Ascending aorta (tissue), 2 donors: Measurements from ENCODE around the gene LCP1. TPM values are rescaled to one million over a fixed set of nuclear protein-coding genes. Genes with fewer than 3 reads are reported as not detected.

Source experiments
- DNase-seq, 2 donors: peaks; one replicate each; pipeline ENCODE4 v3.0.0-alpha.2; 2019; ENCODE audit warnings: low spot score in 2 of 2
- H3K27ac ChIP-seq, 2 donors: fragments of 200-600 bp; sonication (generic); one replicate each; pipeline ENCODE4 v1.5.1; 2016 to 2017; ENCODE audit warnings: mild to moderate bottlenecking in 1 of 2
- H3K27me3 ChIP-seq: fragments of 200-600 bp; sonication (generic); one replicate; pipeline ENCODE4 v1.5.1; 2017
- H3K36me3 ChIP-seq, 2 donors: fragments of 200-600 bp; sonication (generic); one replicate each; pipeline ENCODE4 v1.5.1; 2016
- H3K4me1 ChIP-seq, 2 donors: fragments of 200-600 bp; sonication (generic); one replicate each; pipeline ENCODE4 v1.5.1; 2016 to 2017; ENCODE audit warnings: mild to moderate bottlenecking in 1 of 2
- H3K4me3 ChIP-seq, 2 donors: fragments of 200-600 bp; sonication (generic); one replicate each; pipeline ENCODE4 v1.5.1; 2016 to 2017; ENCODE audit warnings: mild to moderate bottlenecking in 1 of 2
- H3K9me3 ChIP-seq, 2 donors: fragments of 200-600 bp; sonication (generic); one replicate each; pipeline ENCODE4 v1.5.1; 2016
- intact Hi-C: fragments of 100-400 bp; cut with DNase I; formaldehyde crosslinking; loops from one replicate; pipeline ENCODE4 v1.15.1; 2023
- total RNA-seq: library from RNA; depleted of rRNA; stranded (reverse); fragments of >200 nt; gene quantifications from one replicate; pipeline ENCODE4 v1.1.0, GENCODE V29; 2016
- TF ChIP-seq, protein P1 (sequence below), 3 experiments: fragments of 200-600 bp in 2 of 3; fragments of 450-650 bp in 1 of 3; sonication (generic) in 2 of 3; IDR thresholded peaks; one replicate each; pipeline ENCODE4 v1.5.1; 2016 to 2019; ENCODE audit warnings: antibody characterized with exemption in 3 of 3, mild to moderate bottlenecking in 1 of 3, moderate library complexity in 1 of 3

LCP1 gene
- total RNA-seq, 1 donor from 2014 or later = 78.0 TPM

DNA sequence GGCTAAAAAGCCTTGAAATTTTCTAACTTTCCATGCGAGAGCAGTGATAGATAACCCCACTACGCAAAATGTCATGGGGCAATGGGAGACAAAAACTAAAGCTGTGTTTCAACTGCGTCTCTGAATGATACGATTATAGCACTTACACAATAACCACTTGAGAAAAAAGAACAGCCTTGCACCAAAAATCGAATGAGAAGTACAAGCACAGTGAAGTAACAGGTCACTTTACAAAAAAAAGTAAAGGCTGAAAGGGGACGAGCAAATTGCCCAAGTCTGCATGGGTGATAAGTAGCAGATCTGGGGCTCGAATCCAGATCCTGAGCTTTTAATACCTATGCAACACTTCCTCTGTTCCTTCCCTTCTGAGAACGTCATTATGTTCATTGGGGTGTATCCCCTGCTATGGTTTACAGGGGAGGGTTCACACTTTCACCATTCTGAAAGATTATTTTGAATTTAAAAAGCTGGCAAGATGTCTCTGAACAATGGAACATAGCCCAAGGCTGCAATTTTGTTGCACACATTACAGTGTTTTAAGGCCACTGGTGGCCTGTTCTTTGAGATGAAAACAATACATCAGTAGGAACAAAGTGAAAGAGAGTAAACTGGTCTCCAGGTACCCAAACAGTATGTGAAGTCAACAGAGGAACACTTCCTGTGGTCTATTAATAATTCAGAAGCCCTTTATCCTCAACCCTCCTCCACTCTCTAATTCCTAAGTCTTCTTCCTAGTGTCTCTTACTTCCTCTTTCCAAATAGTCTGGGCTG is 80.3 kb downstream of the LCP1 start:
- no peak overlapping the region for H3K27ac ChIP-seq
- intact Hi-C loops = no loop called here

DNA sequence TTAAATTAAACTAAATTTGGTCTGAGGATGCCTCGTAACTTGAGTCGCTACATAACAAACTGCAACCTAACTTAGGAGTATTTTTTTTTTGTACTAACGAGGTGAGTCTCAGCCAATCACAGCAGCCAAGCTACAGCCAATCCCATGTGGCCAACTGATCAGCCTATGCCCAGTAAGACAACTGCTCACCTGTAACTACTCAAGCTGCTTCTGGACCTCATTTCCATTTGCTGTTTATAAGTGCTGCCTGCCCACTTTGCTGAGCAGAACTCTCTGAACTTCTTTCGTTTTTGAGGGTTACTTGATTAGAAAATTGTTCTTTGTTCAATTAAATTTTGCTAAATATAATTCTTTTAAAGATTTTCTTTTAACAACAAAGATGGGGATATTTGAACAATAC is 81.0 kb downstream of the LCP1 start:
- H3K4me1 ChIP-seq = no peaks in the 10 kb centered on the region
- no peaks in the 10 kb centered on the region for H3K27me3 ChIP-seq
- intact Hi-C loops = no loop called here
- no peak overlapping the region for H3K27ac ChIP-seq
- H3K4me3 ChIP-seq = no peak overlapping the region
- DNase-seq = no peak
- no peaks in the 10 kb centered on the region for H3K36me3 ChIP-seq
- H3K9me3 ChIP-seq = no peaks in the 10 kb centered on the region
- TF ChIP-seq, protein P1, sequence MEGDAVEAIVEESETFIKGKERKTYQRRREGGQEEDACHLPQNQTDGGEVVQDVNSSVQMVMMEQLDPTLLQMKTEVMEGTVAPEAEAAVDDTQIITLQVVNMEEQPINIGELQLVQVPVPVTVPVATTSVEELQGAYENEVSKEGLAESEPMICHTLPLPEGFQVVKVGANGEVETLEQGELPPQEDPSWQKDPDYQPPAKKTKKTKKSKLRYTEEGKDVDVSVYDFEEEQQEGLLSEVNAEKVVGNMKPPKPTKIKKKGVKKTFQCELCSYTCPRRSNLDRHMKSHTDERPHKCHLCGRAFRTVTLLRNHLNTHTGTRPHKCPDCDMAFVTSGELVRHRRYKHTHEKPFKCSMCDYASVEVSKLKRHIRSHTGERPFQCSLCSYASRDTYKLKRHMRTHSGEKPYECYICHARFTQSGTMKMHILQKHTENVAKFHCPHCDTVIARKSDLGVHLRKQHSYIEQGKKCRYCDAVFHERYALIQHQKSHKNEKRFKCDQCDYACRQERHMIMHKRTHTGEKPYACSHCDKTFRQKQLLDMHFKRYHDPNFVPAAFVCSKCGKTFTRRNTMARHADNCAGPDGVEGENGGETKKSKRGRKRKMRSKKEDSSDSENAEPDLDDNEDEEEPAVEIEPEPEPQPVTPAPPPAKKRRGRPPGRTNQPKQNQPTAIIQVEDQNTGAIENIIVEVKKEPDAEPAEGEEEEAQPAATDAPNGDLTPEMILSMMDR (IDR thresholded peaks at IDR 0.05) = no peak

More for the DNA sequence above, 80.3 kb downstream of the LCP1 start:
- TF ChIP-seq, protein P1 (IDR thresholded peaks at IDR 0.05) = no peak
- H3K36me3 ChIP-seq = no peaks in the 10 kb centered on the region
- DNase-seq = no peak
- no peaks in the 10 kb centered on the region for H3K4me1 ChIP-seq
- H3K4me3 ChIP-seq = no peak overlapping the region
- no peaks in the 10 kb centered on the region for H3K27me3 ChIP-seq
- no peaks in the 10 kb centered on the region for H3K9me3 ChIP-seq

DNA sequence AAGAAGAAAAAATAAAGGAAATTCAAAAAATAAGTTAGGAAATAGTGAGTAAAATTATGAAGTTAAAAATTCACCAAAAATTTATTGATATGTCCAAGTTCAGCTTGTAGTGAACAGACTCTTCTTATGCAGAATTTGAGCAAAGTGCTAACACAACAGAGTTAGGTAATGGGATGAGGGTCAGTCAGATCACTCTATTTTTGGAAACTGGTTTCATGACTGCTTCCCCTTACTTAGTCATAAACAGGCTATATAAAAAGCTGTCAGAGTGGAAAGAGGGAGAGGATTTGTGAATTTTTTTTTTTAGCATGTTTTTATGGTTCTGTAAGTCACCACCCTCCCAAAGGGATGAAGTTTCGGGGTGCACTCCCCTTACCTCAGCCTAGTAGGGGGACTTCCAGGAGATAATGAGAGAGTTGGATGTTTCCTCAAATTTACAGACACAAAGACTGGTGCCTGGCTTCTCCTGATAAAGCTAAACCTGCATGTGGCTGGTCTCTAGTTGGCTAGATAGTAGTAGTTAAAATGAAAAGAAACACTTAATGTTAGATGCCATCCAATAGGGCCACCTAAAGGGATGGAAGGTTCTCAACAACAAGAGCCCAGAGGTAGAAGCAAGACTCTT is 81.7 kb downstream of the LCP1 start:
- Histone ChIP-seq H3K27me3 (no peaks in the 10 kb centered on the region), H3K36me3 (no peaks in the 10 kb centered on the region), H3K4me1 (no peaks in the 10 kb centered on the region), H3K27ac (no peak overlapping the region), H3K4me3 (no peak overlapping the region), H3K9me3 (no peaks in the 10 kb centered on the region)
- intact Hi-C loops = no loop called here
- DNase-seq = no peak
- TF ChIP-seq, protein P1 (IDR thresholded peaks at IDR 0.05) = no peak

DNA sequence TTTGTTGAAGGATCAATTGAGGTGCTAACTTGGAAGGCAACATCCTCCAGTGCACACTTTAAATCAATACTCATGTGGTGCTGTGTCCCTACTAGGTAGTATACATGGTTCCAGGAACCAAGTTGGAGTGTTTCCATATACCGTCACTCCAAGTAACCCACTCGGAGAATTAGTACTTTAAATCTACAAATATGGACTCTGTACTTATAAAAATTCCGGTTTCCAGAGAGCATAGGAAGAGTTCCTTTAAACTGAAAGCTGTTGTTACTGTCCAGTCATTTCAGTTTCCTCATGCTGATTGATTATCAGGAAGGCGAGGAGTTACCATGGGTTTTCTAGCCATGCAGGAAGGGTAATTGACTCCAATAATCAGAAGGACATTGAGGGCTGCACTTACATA is 84.3 kb downstream of the LCP1 start:
- H3K9me3 ChIP-seq = no peaks in the 10 kb centered on the region
- no peaks in the 10 kb centered on the region for H3K4me1 ChIP-seq
- TF ChIP-seq, protein P1 (IDR thresholded peaks at IDR 0.05) = no peak
- H3K27ac ChIP-seq = no peak overlapping the region
- intact Hi-C loops = no loop called here
- no peaks in the 10 kb centered on the region for H3K27me3 ChIP-seq
- H3K4me3 ChIP-seq = no peak overlapping the region
- no peaks in the 10 kb centered on the region for H3K36me3 ChIP-seq
- no peak for DNase-seq

DNA sequence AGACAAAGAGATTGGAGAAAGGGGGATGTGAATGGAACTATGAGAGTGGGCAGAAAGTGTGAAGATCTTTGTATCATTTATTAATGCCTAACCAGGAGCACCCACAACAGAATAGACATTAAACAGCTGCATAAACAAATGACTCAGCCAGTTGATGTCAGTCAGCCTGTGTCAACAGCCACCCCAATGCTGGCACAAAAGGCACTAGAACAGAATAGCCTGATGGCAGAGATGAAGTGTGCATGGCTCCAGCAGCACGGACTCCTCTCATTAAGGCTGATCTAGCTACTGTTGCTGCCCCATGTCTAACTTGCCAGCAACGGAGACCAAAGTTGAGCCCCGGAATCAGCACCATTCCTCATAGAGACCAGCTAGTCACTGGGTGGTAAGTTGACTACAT is 85.0 kb downstream of the LCP1 start:
- H3K27ac ChIP-seq = no peak overlapping the region
- DNase-seq = no peak
- no peaks in the 10 kb centered on the region for H3K36me3 ChIP-seq
- H3K4me1 ChIP-seq = no peaks in the 10 kb centered on the region
- TF ChIP-seq, protein P1 (IDR thresholded peaks at IDR 0.05) = no peak
- H3K4me3 ChIP-seq = no peak overlapping the region
- no peaks in the 10 kb centered on the region for H3K27me3 ChIP-seq
- intact Hi-C loops = no loop called here
- no peaks in the 10 kb centered on the region for H3K9me3 ChIP-seq
